GF-D8 (cell line): ENCODE measurements around the gene OR2T34.
"Not testable (repeated sequence)": the region's sequence is repeated elsewhere in the genome, so short reads cannot be mapped to it uniquely, and the experiment has no call there.

ENCODE experiments used
- DNase-seq: peaks from one replicate; lab custom pipeline; 2025; lab: John Stamatoyannopoulos, UW

Gene OR2T34

GRCh38 chr1:248574657-248575056 is at the start of gene OR2T34:
Gene OR2T34 (minus strand): TSS chr1:248574757. CDS start chr1:248574757, 0 bp downstream.
- not testable (repeated sequence) for DNase-seq

GRCh38 chr1:248622570-248623001 is 48.0 kb upstream of the OR2T34 start:
- DNase-seq: peak; percentile 32

GRCh38 chr1:248621770-248622169 is 47.2 kb upstream of the OR2T34 start:
- no peak for DNase-seq

- peak; percentile 12 for DNase-seq
Measured at GRCh38 chr1:248618878-248619277, 44.3 kb upstream of the OR2T34 start.

GRCh38 chr1:248618119-248618518 is 43.6 kb upstream of the OR2T34 start:
- DNase-seq: no peak

GRCh38 chr1:248613742-248614141 is 39.2 kb upstream of the OR2T34 start:
- no peak for DNase-seq

- no peak for DNase-seq
Measured at GRCh38 chr1:248611883-248612414, 37.4 kb upstream of the OR2T34 start.

GRCh38 chr1:248610301-248610700 is 35.7 kb upstream of the OR2T34 start:
- no peak for DNase-seq

GRCh38 chr1:248599396-248599795 is 24.8 kb upstream of the OR2T34 start:
- DNase-seq: no peak

GRCh38 chr1:248597589-248597988 is 23.0 kb upstream of the OR2T34 start, which contains the start of gene OR2T10:
Gene OR2T10 (minus strand): TSS chr1:248597700. CDS start chr1:248593768, 3,932 bp downstream.
- DNase-seq: no peak

- peak; percentile 54 for DNase-seq
Measured at GRCh38 chr1:248596615-248597014, 22.1 kb upstream of the OR2T34 start.

- no peak for DNase-seq
Measured at GRCh38 chr1:248593226-248593625, 18.7 kb upstream of the OR2T34 start.

- DNase-seq: no peak
Measured at GRCh38 chr1:248592655-248593054, 18.1 kb upstream of the OR2T34 start.

- DNase-seq: no peak
Measured at GRCh38 chr1:248590055-248590454, 15.5 kb upstream of the OR2T34 start.

GRCh38 chr1:248589334-248589733 is 14.8 kb upstream of the OR2T34 start:
- no peak for DNase-seq

GRCh38 chr1:248585266-248585665 is 10.7 kb upstream of the OR2T34 start:
- DNase-seq: no peak

GRCh38 chr1:248576260-248576980 is 1.9 kb upstream of the OR2T34 start:
- DNase-seq: no peak

GRCh38 chr1:248573856-248574255 is 701 bp downstream of the OR2T34 start:
- not testable (repeated sequence) for DNase-seq

GRCh38 chr1:248572049-248572448 is 2.5 kb downstream of the OR2T34 start:
- not testable (repeated sequence) for DNase-seq

- not testable (repeated sequence) for DNase-seq
Measured at GRCh38 chr1:248570811-248571210, 3.7 kb downstream of the OR2T34 start.

- not testable (repeated sequence) for DNase-seq
Measured at GRCh38 chr1:248569049-248569448, 5.5 kb downstream of the OR2T34 start.

- not testable (repeated sequence) for DNase-seq
Measured at GRCh38 chr1:248565530-248566373, 8.8 kb downstream of the OR2T34 start.

GRCh38 chr1:248562672-248563071 is 11.9 kb downstream of the OR2T34 start, which contains the start of gene OR2T29:
Gene OR2T29 (minus strand): TSS chr1:248562772. CDS start chr1:248559491, 3,281 bp downstream.
- not testable (repeated sequence) for DNase-seq
